Thoracic aorta endothelial cell (primary cell): ENCODE results near the gene DDI1. TPM values are rescaled to one million over a fixed set of nuclear protein-coding genes. Genes with fewer than 3 reads are reported as not detected.

Experiments used
- total RNA-seq: library from RNA; depleted of rRNA; stranded (reverse); fragments of >200 nt; gene quantifications from 2 replicates; pipeline ENCODE4 v1.2.3, GENCODE V29; 2012

DDI1 gene
- total RNA-seq, result not detected in 2 replicates

GRCh38 chr11:104036588-104036987, at the start of gene DDI1:
DDI1 (plus strand) TSS chr11:104036640; CDS start chr11:104036823, 183 bp downstream.

Other genes starting within 250 kb of the DDI1 start
- 11.8 and 12.2 TPM in 2 replicates for gene PDGFD, start 127.5 kb downstream of the DDI1 start, total RNA-seq